IPS DF 6.9 (cell line): Measurements from ENCODE around the gene KRTAP10-10.

ENCODE experiments used
- DNase-seq: peaks from one replicate; pipeline ENCODE4 v3.0.0-alpha.2; 2013; ENCODE audit warnings: low read depth, low spot score
- H3K27ac ChIP-seq: one replicate; pipeline ENCODE4 v1.5.1; 2013; ENCODE audit warnings: low read length, control low read depth
- H3K27me3 ChIP-seq: 2 replicates; pipeline ENCODE4 v1.6.1; 2013; ENCODE audit warnings: mild to moderate bottlenecking, low read length; ENCODE audit not compliant: control insufficient read depth, insufficient read depth
- H3K36me3 ChIP-seq: 2 replicates; pipeline ENCODE4 v1.6.1; 2013; ENCODE audit warnings: low read length; ENCODE audit not compliant: control insufficient read depth, insufficient read depth
- H3K4me1 ChIP-seq: 2 replicates; pipeline ENCODE4 v1.6.1; 2013; ENCODE audit warnings: low read length; ENCODE audit not compliant: control insufficient read depth, insufficient read depth
- H3K4me3 ChIP-seq: 2 replicates; pipeline ENCODE4 v1.5.1; 2013; ENCODE audit warnings: mild to moderate bottlenecking, low read length
- H3K9me3 ChIP-seq: 2 replicates; pipeline ENCODE4 v1.6.1; 2013; ENCODE audit warnings: low read length, inconsistent platforms; ENCODE audit not compliant: control insufficient read depth, insufficient read depth
- WGBS: extraction: QIAGEN DNeasy Blood & Tissue Kit; methylation state at CpG from one replicate; pipeline ENCODE4 v1.1.7; 2013; ENCODE audit warnings: mixed read lengths, missing lambda C conversion rate; ENCODE audit not compliant: insufficient read length, insufficient coverage; 5-methylcytosine and 5-hydroxymethylcytosine counted together

Gene KRTAP10-10

GRCh38 chr21:44615466-44615865 is 21.7 kb upstream of the KRTAP10-10 start:
- no CpG with 5 or more reads among the region's 8 CpGs for WGBS

GRCh38 chr21:44615911-44616590 is 21.1 kb upstream of the KRTAP10-10 start:
- no peaks in the 10 kb centered on the region for H3K9me3 ChIP-seq
- no peak for DNase-seq
- no peaks in the 10 kb centered on the region for H3K36me3 ChIP-seq
- H3K27me3 ChIP-seq = no peaks in the 10 kb centered on the region
- H3K4me3 ChIP-seq = no peak overlapping the region
- no peaks in the 10 kb centered on the region; the same call in 1 of the 2 replicates for H3K4me1 ChIP-seq
- no CpG with 5 or more reads among the region's 17 CpGs for WGBS
- no peak overlapping the region for H3K27ac ChIP-seq

More at GRCh38 chr21:44615466-44615865, 21.7 kb upstream of the KRTAP10-10 start:
- no peak for DNase-seq
- no peaks in the 10 kb centered on the region for H3K36me3 ChIP-seq
- H3K4me3 ChIP-seq = no peak overlapping the region
- no peak overlapping the region for H3K27ac ChIP-seq
- no peaks in the 10 kb centered on the region; the same call in 1 of the 2 replicates for H3K4me1 ChIP-seq
- no peaks in the 10 kb centered on the region for H3K27me3 ChIP-seq
- no peaks in the 10 kb centered on the region for H3K9me3 ChIP-seq

GRCh38 chr21:44616591-44616926 is 20.6 kb upstream of the KRTAP10-10 start:
- DNase-seq = no peak
- no CpG with 5 or more reads among the region's 16 CpGs for WGBS
- H3K27ac ChIP-seq = no peak overlapping the region
- H3K4me3 ChIP-seq = no peak overlapping the region
- no peaks in the 10 kb centered on the region for H3K9me3 ChIP-seq
- no peaks in the 10 kb centered on the region; the same call in 1 of the 2 replicates for H3K4me1 ChIP-seq
- H3K36me3 ChIP-seq = no peaks in the 10 kb centered on the region
- no peaks in the 10 kb centered on the region for H3K27me3 ChIP-seq

- DNase-seq = no peak
Observed at GRCh38 chr21:44617071-44617501, 20.1 kb upstream of the KRTAP10-10 start.

GRCh38 chr21:44618504-44618903 is 18.7 kb upstream of the KRTAP10-10 start:
- no peaks in the 10 kb centered on the region for H3K36me3 ChIP-seq
- H3K27ac ChIP-seq = no peak overlapping the region
- 0 out of 2 replicates have a peak, but pooled peaks cover 2% of the 10 kb centered on the region for H3K9me3 ChIP-seq
- no peak for DNase-seq
- H3K4me3 ChIP-seq = no peak overlapping the region
- no peaks in the 10 kb centered on the region for H3K27me3 ChIP-seq
- no CpG with 5 or more reads among the region's 4 CpGs for WGBS
- H3K4me1 ChIP-seq = no peaks in the 10 kb centered on the region; the same call in 1 of the 2 replicates

More at GRCh38 chr21:44617071-44617501, 20.1 kb upstream of the KRTAP10-10 start:
- no CpG with 5 or more reads among the region's 8 CpGs for WGBS
- Histone ChIP-seq H3K9me3 (no peaks in the 10 kb centered on the region), H3K4me1 (no peaks in the 10 kb centered on the region; the same call in 1 of the 2 replicates), H3K36me3 (no peaks in the 10 kb centered on the region), H3K27me3 (no peaks in the 10 kb centered on the region), H3K4me3 (no peak overlapping the region), H3K27ac (no peak overlapping the region)

GRCh38 chr21:44618909-44619308 is 18.2 kb upstream of the KRTAP10-10 start:
- Histone ChIP-seq H3K36me3 (no peaks in the 10 kb centered on the region), H3K9me3 (0 out of 2 replicates have a peak, but pooled peaks cover 2% of the 10 kb centered on the region), H3K4me3 (no peak overlapping the region), H3K4me1 (no peaks in the 10 kb centered on the region; the same call in 1 of the 2 replicates), H3K27me3 (no peaks in the 10 kb centered on the region), H3K27ac (no peak overlapping the region)
- no peak for DNase-seq
- WGBS = no CpG with 5 or more reads among the region's 3 CpGs

- H3K27ac ChIP-seq = no peak overlapping the region
- 0 out of 2 replicates have a peak, but pooled peaks cover 2% of the 10 kb centered on the region for H3K9me3 ChIP-seq
- H3K4me3 ChIP-seq = no peak overlapping the region
- no peaks in the 10 kb centered on the region for H3K27me3 ChIP-seq
- WGBS = no CpG with 5 or more reads among the region's 6 CpGs
- DNase-seq = no peak
- no peaks in the 10 kb centered on the region for H3K36me3 ChIP-seq
- no peaks in the 10 kb centered on the region; the same call in 1 of the 2 replicates for H3K4me1 ChIP-seq
Observed at GRCh38 chr21:44619886-44620285, 17.3 kb upstream of the KRTAP10-10 start.

GRCh38 chr21:44623575-44623974 is 13.6 kb upstream of the KRTAP10-10 start:
- H3K27ac ChIP-seq = no peak overlapping the region
- H3K27me3 ChIP-seq = no peaks in the 10 kb centered on the region
- H3K9me3 ChIP-seq = 0 out of 2 replicates have a peak, but pooled peaks cover 2% of the 10 kb centered on the region
- H3K4me1 ChIP-seq = no peaks in the 10 kb centered on the region
- DNase-seq = no peak
- no peak overlapping the region for H3K4me3 ChIP-seq
- H3K36me3 ChIP-seq = no peaks in the 10 kb centered on the region

GRCh38 chr21:44625756-44626155 is 11.4 kb upstream of the KRTAP10-10 start:
- H3K36me3 ChIP-seq = no peaks in the 10 kb centered on the region
- no peaks in the 10 kb centered on the region for H3K4me1 ChIP-seq
- WGBS = no CpG with 5 or more reads among the region's 7 CpGs
- DNase-seq = no peak
- H3K4me3 ChIP-seq = no peak overlapping the region
- no peaks in the 10 kb centered on the region for H3K27me3 ChIP-seq
- H3K27ac ChIP-seq = no peak overlapping the region
- 0 out of 2 replicates have a peak, but pooled peaks cover 2% of the 10 kb centered on the region for H3K9me3 ChIP-seq

- Histone ChIP-seq H3K4me3 (no peak overlapping the region), H3K9me3 (0 out of 2 replicates have a peak, but pooled peaks cover 2% of the 10 kb centered on the region), H3K27ac (no peak overlapping the region), H3K4me1 (no peaks in the 10 kb centered on the region), H3K36me3 (no peaks in the 10 kb centered on the region), H3K27me3 (no peaks in the 10 kb centered on the region)
- WGBS = no CpG with 5 or more reads among the region's 10 CpGs
- no peak for DNase-seq
Observed at GRCh38 chr21:44626262-44626661, 10.9 kb upstream of the KRTAP10-10 start.
